HG03135 (cell line): Measurements from ENCODE around the gene FAM13C.

Source experiments
- ATAC-seq: cut with Tn5 transposase; IDR thresholded peaks from one replicate; pipeline ENCODE4 v1.9.1; 2021; ENCODE audit warnings: mild to moderate bottlenecking, moderate library complexity; ENCODE audit not compliant: unreplicated experiment

The FAM13C gene

GRCh38 chr10:59362959-59363381, 621 bp upstream of the FAM13C start:
- no peak for ATAC-seq

DNA sequence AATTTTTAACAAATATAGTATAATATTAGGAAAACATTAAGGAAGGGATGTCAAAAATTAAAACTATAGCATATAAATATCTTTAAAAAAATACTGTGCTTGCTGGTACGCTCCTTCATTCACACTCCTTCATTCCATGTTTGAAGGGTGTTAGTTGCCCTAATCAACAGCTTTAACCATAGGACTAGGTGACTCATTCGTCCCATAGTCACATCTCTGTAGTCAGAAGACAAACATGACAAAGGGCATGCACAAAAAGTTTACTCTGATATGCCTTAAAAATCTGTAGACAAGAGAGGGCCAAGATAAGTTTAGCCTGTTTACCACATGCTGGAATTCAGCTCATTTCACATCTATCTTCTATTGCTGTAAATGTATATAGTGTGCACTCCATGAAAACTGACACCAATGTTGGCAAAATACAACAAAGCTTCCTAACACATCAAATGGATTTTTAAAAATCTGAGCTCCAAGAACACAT, 646 bp downstream of the FAM13C start:
- no peak for ATAC-seq

- no peak for ATAC-seq
Measured at GRCh38 chr10:59360605-59361405, 1.5 kb downstream of the FAM13C start.

GRCh38 chr10:59358576-59358975, 3.8 kb downstream of the FAM13C start:
- no peak for ATAC-seq

- no peak for ATAC-seq
Measured at GRCh38 chr10:59354434-59354833, 7.9 kb downstream of the FAM13C start.

DNA sequence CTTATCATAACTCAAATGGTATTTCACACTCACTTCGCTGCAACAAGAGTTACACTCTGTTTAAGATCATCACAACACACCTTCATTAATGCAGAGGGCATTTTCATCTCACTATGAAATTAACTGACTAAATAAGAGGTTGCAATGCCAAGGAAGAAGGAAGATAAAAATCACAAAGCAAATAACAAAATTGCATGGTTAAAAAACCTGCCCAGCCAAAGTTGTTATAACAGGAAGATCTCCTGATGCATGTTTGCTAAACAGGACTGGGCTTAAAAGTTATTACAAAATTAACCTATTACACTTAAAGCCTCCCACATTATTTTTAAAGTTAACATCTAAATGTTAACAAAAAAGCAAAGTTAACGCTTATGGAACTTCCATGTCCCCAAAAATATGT, 11.8 kb downstream of the FAM13C start:
- ATAC-seq = no peak

- ATAC-seq = no peak
Measured at GRCh38 chr10:59346321-59346720, 16.0 kb downstream of the FAM13C start.

DNA sequence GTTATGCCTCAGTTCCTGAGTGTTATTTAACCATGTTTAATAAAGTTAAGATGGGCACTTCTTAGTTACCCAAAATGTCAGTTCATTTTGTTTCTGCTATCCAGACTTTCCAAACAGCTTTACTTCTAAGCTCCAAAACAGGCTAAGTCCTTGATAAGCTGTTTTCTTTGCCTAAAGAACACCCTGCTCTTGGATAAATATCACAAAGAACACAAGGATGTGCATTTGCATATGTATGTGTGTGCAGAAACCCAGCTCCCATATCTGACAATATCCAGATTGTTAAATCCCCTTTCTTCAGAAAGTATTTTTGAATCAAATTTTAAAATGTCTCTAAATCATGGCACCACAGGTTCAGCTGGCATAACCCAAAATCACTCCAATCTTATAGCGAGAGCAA, 19.6 kb downstream of the FAM13C start:
- ATAC-seq = no peak

- no peak for ATAC-seq
Measured at GRCh38 chr10:59342000-59342399, 20.3 kb downstream of the FAM13C start.

GRCh38 chr10:59340285-59340684, 22.1 kb downstream of the FAM13C start:
- no peak for ATAC-seq

DNA sequence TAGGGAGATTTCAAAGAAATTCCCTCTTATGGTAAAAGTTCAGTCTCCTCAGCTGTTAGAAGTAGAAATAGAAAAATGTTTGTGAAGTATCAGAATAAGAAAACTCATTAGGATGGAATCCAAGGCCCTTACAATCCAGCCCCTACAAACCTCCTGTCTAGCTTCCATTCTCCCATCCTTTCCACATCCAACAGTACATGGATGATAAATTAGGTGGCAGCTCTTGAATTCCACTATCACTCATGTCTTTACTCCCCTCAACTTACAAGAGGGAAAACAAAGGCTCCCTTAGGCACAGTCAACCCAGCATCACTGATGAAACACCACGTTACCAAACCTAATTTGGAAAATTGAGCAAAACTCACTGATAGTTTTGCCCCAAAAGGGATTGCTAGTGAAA, 23.0 kb downstream of the FAM13C start:
- ATAC-seq = no peak

DNA sequence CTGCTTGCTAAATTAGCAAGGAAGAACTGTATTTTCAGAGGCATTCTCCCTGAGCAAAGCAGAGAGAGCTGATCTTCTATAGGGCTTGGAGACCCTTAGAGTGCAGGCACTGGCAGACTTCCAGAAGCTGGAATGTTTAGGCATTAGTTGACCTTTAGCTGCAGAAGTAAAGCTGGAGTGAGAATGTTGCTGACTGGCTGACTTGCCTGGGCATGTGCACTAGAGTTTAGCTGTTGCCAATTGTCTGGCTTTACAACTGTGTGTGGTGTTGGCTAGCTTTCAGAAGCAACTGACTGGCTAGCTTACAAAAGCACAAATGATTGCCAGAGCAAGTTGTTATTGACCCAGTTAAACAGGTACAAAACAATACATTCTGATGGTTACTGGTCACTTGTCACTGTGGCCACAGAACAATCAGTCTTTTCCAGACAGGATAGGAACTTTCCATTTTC, 25.1 kb downstream of the FAM13C start:
- ATAC-seq = no peak

DNA sequence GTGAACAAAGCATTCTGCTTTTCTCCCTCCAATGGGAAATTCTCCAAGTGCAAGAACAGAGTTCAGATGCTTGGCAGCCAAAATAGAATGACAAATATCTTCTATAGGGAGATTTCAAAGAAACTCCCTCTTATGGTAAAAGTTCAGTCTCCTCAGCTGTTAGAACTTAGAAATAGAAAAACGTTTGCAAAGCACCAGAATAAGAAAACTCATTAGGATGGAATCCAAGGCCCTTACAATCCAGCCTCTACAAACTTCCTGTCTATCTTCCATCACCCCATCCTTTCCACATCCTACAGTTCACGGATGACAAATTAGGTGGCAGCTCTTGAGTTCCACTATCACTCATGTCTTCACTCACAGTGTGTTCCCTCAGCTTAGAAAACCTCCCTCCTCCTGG, 25.7 kb downstream of the FAM13C start:
- ATAC-seq = no peak

DNA sequence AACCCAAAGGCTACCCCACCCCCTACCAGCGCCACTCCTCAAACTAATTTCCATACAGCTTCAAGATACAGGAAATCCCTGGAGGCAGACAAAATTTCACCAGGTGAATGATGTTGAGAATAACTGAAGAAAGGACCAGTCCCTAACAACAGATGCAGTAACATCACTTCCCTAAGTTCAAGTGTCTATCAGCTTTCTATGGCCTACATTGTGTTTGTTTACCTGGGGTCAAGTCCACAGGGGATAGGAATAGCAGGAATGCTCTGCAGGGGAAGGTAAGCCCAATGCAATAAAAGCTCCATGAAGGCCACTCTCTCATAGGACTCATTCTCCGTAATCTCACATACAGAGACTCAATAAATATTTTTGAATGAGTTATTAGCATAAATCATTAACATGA, 26.9 kb downstream of the FAM13C start:
- no peak for ATAC-seq

DNA sequence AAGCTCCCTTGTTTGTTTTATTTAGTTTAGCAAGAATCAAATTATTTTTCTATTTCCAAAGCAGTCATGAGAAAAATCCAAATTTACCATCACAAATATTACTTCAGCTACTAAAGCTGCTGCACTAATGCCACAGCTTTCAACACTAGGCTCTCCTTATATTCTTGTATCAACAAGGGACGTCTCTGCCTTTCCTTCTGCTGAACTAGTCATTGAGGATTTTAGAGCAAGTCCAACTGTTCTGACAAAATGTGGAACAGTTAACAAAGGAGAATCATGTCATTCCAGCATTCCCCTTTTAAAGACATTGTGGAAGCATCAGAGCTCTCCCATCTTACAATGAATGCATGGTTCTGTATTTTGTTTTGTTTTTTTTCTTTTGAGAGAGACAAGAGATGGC, 28.6 kb downstream of the FAM13C start:
- no peak for ATAC-seq

- no peak for ATAC-seq
Measured at GRCh38 chr10:59332581-59332980, 29.8 kb downstream of the FAM13C start.

DNA sequence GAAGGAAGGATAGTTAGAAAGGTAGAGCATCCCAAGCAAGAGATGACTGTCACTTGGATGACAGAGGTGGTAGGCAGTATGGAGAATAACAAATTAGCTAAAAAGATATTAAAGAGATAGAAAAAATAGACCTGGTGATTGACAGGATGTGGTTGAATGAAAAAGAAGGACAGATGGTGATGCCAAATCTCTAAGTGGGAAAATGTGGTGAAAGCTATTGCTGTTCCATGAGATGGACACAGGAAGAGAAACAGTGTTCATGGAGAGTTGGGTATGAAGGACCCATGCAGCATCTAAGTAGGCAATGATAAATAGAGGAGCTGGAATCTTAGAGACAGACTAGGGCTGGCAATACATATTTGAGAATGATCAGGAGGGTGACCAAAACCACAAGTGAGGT, 30.7 kb downstream of the FAM13C start:
- ATAC-seq = no peak

- no peak for ATAC-seq
Measured at GRCh38 chr10:59325116-59325515, 37.2 kb downstream of the FAM13C start.

GRCh38 chr10:59324597-59324996, 37.8 kb downstream of the FAM13C start:
- no peak for ATAC-seq

DNA sequence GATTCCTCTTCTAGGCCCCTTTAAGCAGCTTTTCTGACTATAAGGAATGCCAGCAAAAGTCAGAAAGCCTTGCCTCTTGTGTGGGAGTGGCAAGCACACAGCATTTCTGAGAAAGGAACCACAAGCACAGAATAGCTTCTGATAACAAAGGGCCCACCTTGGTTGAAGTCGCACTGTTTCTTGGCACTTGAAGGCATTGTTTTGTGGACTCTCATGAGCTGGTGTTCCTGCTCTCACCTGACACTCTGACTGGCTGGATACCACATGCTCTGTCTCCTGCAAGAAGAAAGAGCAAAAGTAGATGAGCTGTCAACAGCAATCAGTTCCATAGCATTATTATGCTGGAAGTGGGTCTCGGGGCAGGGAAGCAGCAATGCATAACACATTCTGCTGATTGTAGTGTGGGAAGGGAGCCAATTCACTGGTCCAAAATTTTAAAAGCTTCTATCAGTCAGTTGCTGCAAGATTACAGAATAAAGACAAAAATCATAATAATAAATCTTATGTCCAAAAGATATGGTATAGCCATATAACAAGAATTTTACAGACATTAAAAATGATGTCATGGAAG, 38.4 kb downstream of the FAM13C start:
- ATAC-seq = no peak

DNA sequence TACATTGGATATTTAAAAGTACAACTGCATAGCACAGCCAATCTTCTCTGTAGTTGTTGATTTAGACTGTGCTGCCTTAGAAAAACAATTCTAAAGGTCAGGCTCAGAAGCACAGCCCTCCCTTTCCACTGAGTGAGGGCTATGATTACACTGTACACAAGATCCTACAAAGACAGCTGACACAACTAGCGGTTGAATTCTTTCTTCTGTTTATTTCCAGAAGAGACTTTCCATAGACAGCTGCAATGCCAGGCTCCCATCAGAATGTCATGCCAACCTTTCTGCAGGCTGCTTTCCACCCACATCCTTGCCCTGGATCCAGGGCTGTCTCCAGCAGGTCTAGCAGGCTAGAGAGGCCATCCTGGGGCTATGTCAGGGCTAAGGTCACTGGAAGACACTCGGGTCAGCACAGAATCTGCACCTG, 39.3 kb downstream of the FAM13C start:
- no peak for ATAC-seq

GRCh38 chr10:59322131-59322530, 40.2 kb downstream of the FAM13C start:
- ATAC-seq = no peak
